BE2C (cell line): ENCODE data around the gene PFN1.

Experiments
- DNase-seq: peaks from one replicate; pipeline ENCODE4 v3.0.0-alpha.2; 2020
- H3K27me3 ChIP-seq: fragments of 250-450 bp; sonication (Bioruptor Pico); 2 replicates; pipeline ENCODE4 v1.5.1; 2020; ENCODE audit warnings: mild to moderate bottlenecking
- H3K36me3 ChIP-seq: fragments of 250-450 bp; sonication (Bioruptor Pico); 2 replicates; pipeline ENCODE4 v1.5.1; 2020; ENCODE audit warnings: mild to moderate bottlenecking
- H3K4me1 ChIP-seq: fragments of 250-450 bp; sonication (Bioruptor Pico); 2 replicates; pipeline ENCODE4 v1.5.1; 2020
- H3K4me3 ChIP-seq: 2 replicates; pipeline ENCODE4 v1.5.1; 2011; ENCODE audit warnings: low read depth, low read length
- H3K9me3 ChIP-seq: fragments of 250-450 bp; sonication (Bioruptor Pico); 2 replicates; pipeline ENCODE4 v1.5.1; 2020
- CTCF ChIP-seq: IDR thresholded peaks from 2 replicates; pipeline ENCODE4 v1.5.1; 2012; ENCODE audit warnings: mild to moderate bottlenecking, low read depth, low read length

PFN1 gene

GRCh38 chr17:4947010-4947410 is 1.3 kb downstream of the PFN1 start:
- H3K36me3 ChIP-seq: peaks cover 24% of the 10 kb centered on the region
- no peak for TF ChIP-seq CTCF
- H3K9me3 ChIP-seq: no peaks in the 10 kb centered on the region
- no peak for DNase-seq
- H3K27me3 ChIP-seq: no peaks in the 10 kb centered on the region
- H3K4me3 ChIP-seq: peak overlapping the region; percentile 77
- peaks cover 4% of the 10 kb centered on the region for H3K4me1 ChIP-seq

- Histone ChIP-seq H3K27me3 (no peaks in the 10 kb centered on the region), H3K4me3 (peak overlapping the region; percentile 77), H3K36me3 (peaks cover 24% of the 10 kb centered on the region), H3K9me3 (no peaks in the 10 kb centered on the region), H3K4me1 (peaks cover 4% of the 10 kb centered on the region)
- no peak for TF ChIP-seq CTCF
- no peak for DNase-seq
Observed at GRCh38 chr17:4946312-4946976, 1.9 kb downstream of the PFN1 start.

- no peak for DNase-seq
- Histone ChIP-seq H3K4me3 (peak overlapping the region; percentile 77; the same call in 1 of the 2 replicates), H3K9me3 (no peaks in the 10 kb centered on the region), H3K36me3 (peaks cover 24% of the 10 kb centered on the region), H3K27me3 (no peaks in the 10 kb centered on the region), H3K4me1 (peaks cover 4% of the 10 kb centered on the region)
- TF ChIP-seq CTCF: no peak
Observed at GRCh38 chr17:4945944-4946280, 2.4 kb downstream of the PFN1 start.

GRCh38 chr17:4945176-4945943 is 3.0 kb downstream of the PFN1 start:
- no peak for TF ChIP-seq CTCF
- no peaks in the 10 kb centered on the region; the same call in none of the 2 replicates for H3K4me1 ChIP-seq
- DNase-seq: peak; percentile 69
- H3K4me3 ChIP-seq: no peak overlapping the region
- H3K27me3 ChIP-seq: no peaks in the 10 kb centered on the region
- H3K9me3 ChIP-seq: no peaks in the 10 kb centered on the region
- peaks cover 24% of the 10 kb centered on the region for H3K36me3 ChIP-seq

GRCh38 chr17:4944554-4945175 is 3.7 kb downstream of the PFN1 start:
- Histone ChIP-seq H3K36me3 (peaks cover 24% of the 10 kb centered on the region), H3K27me3 (no peaks in the 10 kb centered on the region), H3K9me3 (no peaks in the 10 kb centered on the region), H3K4me1 (no peaks in the 10 kb centered on the region; the same call in 1 of the 2 replicates), H3K4me3 (no peak overlapping the region)
- TF ChIP-seq CTCF: no peak
- no peak for DNase-seq
